HG03469 (cell line): ENCODE data around the gene SWT1.
A peak's percentile ranks its signal among the peaks of the same experiment; 100 is the strongest.
"Not testable (repeated sequence)": the region's sequence is repeated elsewhere in the genome, so short reads cannot be mapped to it uniquely, and the experiment has no call there.

Experiments
- ATAC-seq: cut with Tn5 transposase; IDR thresholded peaks from one replicate; pipeline ENCODE4 v1.9.1; 2021; ENCODE audit warnings: mild to moderate bottlenecking, moderate library complexity, moderate number of reproducible peaks; ENCODE audit not compliant: unreplicated experiment

The SWT1 gene

GRCh38 chr1:185245466-185245865 lies 88.5 kb downstream of the SWT1 start:
- ATAC-seq, result no peak

- no peak for ATAC-seq
Observed at GRCh38 chr1:185249563-185249962, 92.6 kb downstream of the SWT1 start.

- ATAC-seq, result no peak
Observed at GRCh38 chr1:185250063-185250462, 93.1 kb downstream of the SWT1 start.

- ATAC-seq, result not testable (repeated sequence)
Observed at GRCh38 chr1:185251928-185252327, 95.0 kb downstream of the SWT1 start.

GRCh38 chr1:185252404-185252803 lies 95.4 kb downstream of the SWT1 start:
- ATAC-seq, result not testable (repeated sequence)

- not testable (repeated sequence) for ATAC-seq
Observed at GRCh38 chr1:185255595-185255994, 98.6 kb downstream of the SWT1 start.

GRCh38 chr1:185257116-185257949 lies 100.4 kb downstream of the SWT1 start:
- ATAC-seq, result not testable (repeated sequence)

- ATAC-seq, result no peak
Observed at GRCh38 chr1:185257950-185258208, 100.9 kb downstream of the SWT1 start.

- no peak for ATAC-seq
Observed at GRCh38 chr1:185258676-185259075, 101.7 kb downstream of the SWT1 start.

GRCh38 chr1:185260611-185261010 lies 103.6 kb downstream of the SWT1 start:
- ATAC-seq, result no peak

GRCh38 chr1:185262151-185262550 lies 105.2 kb downstream of the SWT1 start:
- no peak for ATAC-seq

GRCh38 chr1:185263292-185263691 lies 106.3 kb downstream of the SWT1 start:
- no peak for ATAC-seq

GRCh38 chr1:185263780-185264179 lies 106.8 kb downstream of the SWT1 start:
- no peak for ATAC-seq

- no peak for ATAC-seq
Observed at GRCh38 chr1:185265314-185265713, 108.3 kb downstream of the SWT1 start.

- no peak for ATAC-seq
Observed at GRCh38 chr1:185267301-185267700, 110.3 kb downstream of the SWT1 start.

- no peak for ATAC-seq
Observed at GRCh38 chr1:185267701-185268100, 110.7 kb downstream of the SWT1 start.

GRCh38 chr1:185268352-185268751 lies 111.4 kb downstream of the SWT1 start:
- ATAC-seq, result no peak

- ATAC-seq, result no peak
Observed at GRCh38 chr1:185271921-185272320, 115.0 kb downstream of the SWT1 start.

- no peak for ATAC-seq
Observed at GRCh38 chr1:185279571-185279970, 122.6 kb downstream of the SWT1 start.

GRCh38 chr1:185280589-185280988 lies 123.6 kb downstream of the SWT1 start:
- no peak for ATAC-seq

- peak; percentile 85 for ATAC-seq
Observed at GRCh38 chr1:185281245-185281644, 124.3 kb downstream of the SWT1 start.

- no peak for ATAC-seq
Observed at GRCh38 chr1:185284116-185284515, 127.1 kb downstream of the SWT1 start.
